AG10803 (cell line): ENCODE measurements around the gene IL1RAPL2.

Source experiments
- DNase-seq: peaks from one replicate; pipeline ENCODE4 v3.0.0; 2010; ENCODE audit warnings: low read depth
- H3K4me3 ChIP-seq: 2 replicates; pipeline ENCODE4 v1.5.1; 2011; ENCODE audit warnings: mild to moderate bottlenecking, low read length, control low read depth
- TF ChIP-seq, protein P1 (sequence below): conservative IDR thresholded peaks from 2 replicates; pipeline ENCODE4 v1.5.1; 2011; ENCODE audit warnings: mild to moderate bottlenecking, low read length, control low read depth, inconsistent platforms

IL1RAPL2 gene

DNA sequence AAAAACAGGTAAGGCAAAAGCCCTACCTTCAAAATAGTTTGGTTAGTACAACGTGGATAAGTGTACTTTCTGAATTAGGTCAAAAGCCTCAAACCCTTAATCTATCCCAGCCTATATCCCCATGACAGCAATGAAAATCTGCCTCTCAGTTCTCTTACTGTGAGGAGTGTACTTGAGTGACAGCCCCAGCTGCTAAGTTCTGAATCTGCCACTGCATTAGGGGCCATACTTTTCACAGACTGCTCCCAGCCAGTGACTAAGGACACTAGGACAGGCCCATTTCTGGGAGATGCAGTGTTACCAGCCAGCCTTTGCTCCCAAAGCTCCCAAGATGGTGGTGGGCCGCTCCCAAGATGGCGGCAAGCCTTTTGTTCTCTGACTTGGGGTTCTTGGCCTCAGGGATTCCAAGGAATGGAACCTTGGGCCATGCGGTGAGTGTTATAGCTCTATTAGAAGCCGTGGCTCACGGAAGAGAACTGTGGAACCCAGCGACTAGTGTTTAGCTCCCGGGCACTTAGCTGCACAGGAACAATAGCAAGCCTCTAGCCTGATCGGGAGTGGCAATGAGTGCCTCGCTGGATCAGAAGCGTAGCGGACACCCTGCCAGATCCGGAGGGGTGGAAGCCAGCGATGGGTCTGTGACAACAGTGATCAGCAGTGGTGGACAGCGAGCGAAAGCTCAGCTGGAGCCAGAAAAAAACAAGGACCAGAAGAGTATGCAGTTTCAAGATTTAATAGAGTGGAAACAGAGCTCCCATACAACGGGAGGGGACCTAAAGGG lies 1080.8 kb downstream of the IL1RAPL2 start:
- TF ChIP-seq, protein P1, sequence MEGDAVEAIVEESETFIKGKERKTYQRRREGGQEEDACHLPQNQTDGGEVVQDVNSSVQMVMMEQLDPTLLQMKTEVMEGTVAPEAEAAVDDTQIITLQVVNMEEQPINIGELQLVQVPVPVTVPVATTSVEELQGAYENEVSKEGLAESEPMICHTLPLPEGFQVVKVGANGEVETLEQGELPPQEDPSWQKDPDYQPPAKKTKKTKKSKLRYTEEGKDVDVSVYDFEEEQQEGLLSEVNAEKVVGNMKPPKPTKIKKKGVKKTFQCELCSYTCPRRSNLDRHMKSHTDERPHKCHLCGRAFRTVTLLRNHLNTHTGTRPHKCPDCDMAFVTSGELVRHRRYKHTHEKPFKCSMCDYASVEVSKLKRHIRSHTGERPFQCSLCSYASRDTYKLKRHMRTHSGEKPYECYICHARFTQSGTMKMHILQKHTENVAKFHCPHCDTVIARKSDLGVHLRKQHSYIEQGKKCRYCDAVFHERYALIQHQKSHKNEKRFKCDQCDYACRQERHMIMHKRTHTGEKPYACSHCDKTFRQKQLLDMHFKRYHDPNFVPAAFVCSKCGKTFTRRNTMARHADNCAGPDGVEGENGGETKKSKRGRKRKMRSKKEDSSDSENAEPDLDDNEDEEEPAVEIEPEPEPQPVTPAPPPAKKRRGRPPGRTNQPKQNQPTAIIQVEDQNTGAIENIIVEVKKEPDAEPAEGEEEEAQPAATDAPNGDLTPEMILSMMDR: no peak
- DNase-seq: no peak
- H3K4me3 ChIP-seq: no peak overlapping the region

DNA sequence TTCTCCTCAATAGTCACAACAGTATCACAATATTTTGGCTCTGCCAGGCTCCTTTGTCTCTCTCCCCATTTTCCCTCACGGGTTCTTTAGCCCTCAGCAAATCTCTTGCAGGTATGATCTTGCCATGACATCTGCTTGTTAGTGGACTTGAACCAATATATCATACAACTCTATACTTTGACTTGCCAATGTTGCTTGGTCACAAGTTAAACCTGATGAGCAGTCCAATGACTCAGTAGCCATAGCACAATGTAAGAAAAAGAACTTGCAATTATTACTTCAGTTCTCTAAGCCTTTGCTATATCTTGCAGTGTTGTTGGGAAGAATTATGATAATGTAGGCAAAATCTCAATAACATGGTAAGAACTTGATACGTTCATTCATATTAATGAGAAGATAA lies 1081.8 kb downstream of the IL1RAPL2 start:
- DNase-seq: no peak
- no peak overlapping the region for H3K4me3 ChIP-seq
- TF ChIP-seq, protein P1: no peak

DNA sequence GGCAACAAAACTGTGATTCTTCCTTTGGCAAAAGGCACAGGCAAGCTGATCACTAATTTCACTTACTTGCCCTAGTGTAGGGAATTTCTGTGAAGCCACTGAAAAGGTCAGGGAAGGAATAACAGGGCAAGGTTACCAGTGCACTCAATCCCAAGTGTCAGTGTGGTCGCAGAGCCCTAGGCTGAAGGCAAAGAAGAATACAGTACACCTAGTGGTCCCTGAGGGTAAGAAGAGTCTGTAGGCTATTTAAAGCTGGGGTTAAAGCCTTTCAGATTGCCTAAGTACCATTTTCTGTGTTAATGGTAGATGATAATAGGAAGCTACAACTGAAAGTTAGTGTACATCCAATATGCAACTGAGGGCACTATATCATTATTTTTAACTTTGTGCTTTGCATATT lies 1082.7 kb downstream of the IL1RAPL2 start:
- no peak for DNase-seq
- TF ChIP-seq, protein P1: no peak
- no peak overlapping the region for H3K4me3 ChIP-seq

DNA sequence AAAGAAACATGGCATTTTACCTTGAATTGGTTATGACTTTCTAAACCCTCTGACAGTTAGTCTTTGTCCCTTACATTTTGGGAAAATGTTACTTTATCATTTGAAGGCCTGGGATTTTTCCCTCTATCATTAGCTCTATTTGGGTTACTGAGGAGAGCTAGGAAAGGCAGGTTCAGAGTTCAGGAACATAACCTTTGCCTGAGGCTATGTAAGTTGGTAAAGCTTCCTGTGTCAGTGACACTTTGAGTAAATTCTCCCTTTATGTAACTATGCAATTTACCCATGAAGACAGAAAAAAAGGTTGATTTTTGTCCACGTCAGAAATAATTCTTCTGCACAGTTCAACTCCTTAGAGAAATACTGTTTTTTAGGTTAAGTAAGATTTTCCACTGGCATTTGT lies 1084.6 kb downstream of the IL1RAPL2 start:
- DNase-seq: no peak
- TF ChIP-seq, protein P1: no peak
- H3K4me3 ChIP-seq: no peak overlapping the region

DNA sequence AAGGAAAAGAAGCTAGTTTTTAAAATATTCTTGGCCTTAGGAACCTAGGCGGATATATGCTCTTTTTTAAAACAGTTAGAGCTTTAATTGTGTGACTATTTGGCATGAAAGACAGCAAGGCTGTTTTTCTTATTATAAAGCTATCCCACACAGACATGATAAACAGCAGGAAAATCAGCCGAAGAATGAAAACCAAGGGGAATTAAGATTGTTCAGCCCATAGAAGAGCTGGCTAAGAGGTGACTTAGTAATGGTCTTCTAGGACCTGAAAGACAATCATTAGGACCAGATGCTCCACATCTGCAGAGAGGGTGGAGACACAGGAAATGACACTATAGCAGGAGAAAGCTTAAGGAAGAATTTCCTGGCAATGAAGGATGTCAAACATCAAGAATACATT lies 1085.0 kb downstream of the IL1RAPL2 start:
- no peak overlapping the region for H3K4me3 ChIP-seq
- TF ChIP-seq, protein P1: no peak
- no peak for DNase-seq

DNA sequence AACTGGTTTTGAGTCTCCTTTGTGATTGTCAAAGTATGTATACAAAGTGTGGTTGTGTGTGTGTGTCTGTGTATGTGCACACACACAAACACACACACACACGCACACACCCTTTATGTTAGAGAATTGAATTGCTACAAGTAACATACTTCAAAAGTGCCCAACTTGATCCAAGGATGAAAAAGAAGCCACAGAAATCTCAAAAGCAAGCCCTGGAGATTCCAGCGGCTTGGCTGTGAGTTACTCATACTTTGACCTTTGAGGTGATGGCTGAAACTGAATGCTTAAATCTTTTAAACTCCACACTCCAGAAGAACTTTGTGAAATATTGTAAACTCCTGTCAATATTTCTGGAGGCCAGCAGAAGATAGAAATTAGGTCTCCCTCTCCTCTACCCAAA lies 1087.9 kb downstream of the IL1RAPL2 start:
- DNase-seq: no peak
- no peak overlapping the region for H3K4me3 ChIP-seq
- TF ChIP-seq, protein P1: no peak

DNA sequence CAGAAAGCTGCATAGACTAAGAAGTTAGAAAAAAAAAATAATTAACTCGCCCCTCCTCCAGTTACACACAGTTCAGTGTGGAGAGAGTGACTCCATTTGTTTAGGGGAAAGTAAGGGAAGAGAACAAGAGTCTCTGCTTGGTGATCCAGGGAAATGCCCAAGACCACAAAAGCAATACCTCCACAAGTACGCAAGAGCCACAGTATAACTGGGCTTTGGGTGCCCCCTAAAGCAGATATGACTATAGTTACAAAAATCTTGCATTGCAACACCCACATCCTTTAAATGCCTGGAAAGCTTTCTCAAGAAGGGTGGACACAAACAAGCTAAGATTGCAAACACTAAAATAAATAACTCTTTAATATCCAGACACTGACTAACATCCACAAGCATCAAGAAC lies 1092.1 kb downstream of the IL1RAPL2 start:
- TF ChIP-seq, protein P1: no peak
- DNase-seq: peak; percentile 25

More for the DNA sequence above, 1092.1 kb downstream of the IL1RAPL2 start:
- no peak overlapping the region for H3K4me3 ChIP-seq
